Right hindlimb (tissue), 1 donor: ENCODE data around the gene ATXN7L1.
"Not testable (repeated sequence)": the region's sequence is repeated elsewhere in the genome, so short reads cannot be mapped to it uniquely, and the experiment has no call there.

Source experiments
- DNase-seq: peaks from one replicate; pipeline ENCODE4 v3.0.0-alpha.2; 2018

The ATXN7L1 gene

GRCh38 chr7:105857009-105857952 lies 19.1 kb downstream of the ATXN7L1 start:
- DNase-seq = no peak

- peak; percentile 34 for DNase-seq
Observed at GRCh38 chr7:105854498-105854897, 21.9 kb downstream of the ATXN7L1 start.

- DNase-seq = peak; percentile 84
Observed at GRCh38 chr7:105853931-105854419, 22.4 kb downstream of the ATXN7L1 start.

GRCh38 chr7:105851064-105851463 lies 25.3 kb downstream of the ATXN7L1 start:
- DNase-seq = no peak

- no peak for DNase-seq
Observed at GRCh38 chr7:105849122-105849855, 27.1 kb downstream of the ATXN7L1 start.

GRCh38 chr7:105846404-105846803 lies 30.0 kb downstream of the ATXN7L1 start:
- DNase-seq = no peak

- not testable (repeated sequence) for DNase-seq
Observed at GRCh38 chr7:105844681-105845080, 31.7 kb downstream of the ATXN7L1 start.

- DNase-seq = no peak
Observed at GRCh38 chr7:105841866-105842265, 34.5 kb downstream of the ATXN7L1 start.

- DNase-seq = no peak
Observed at GRCh38 chr7:105840981-105841749, 35.2 kb downstream of the ATXN7L1 start.

GRCh38 chr7:105839266-105839665 lies 37.1 kb downstream of the ATXN7L1 start:
- DNase-seq = no peak

- DNase-seq = no peak
Observed at GRCh38 chr7:105838627-105839231, 37.7 kb downstream of the ATXN7L1 start.

- DNase-seq = peak; percentile 48
Observed at GRCh38 chr7:105837765-105838626, 38.4 kb downstream of the ATXN7L1 start.

- no peak for DNase-seq
Observed at GRCh38 chr7:105835441-105835840, 41.0 kb downstream of the ATXN7L1 start.

- DNase-seq = no peak
Observed at GRCh38 chr7:105831824-105832535, 44.4 kb downstream of the ATXN7L1 start.

GRCh38 chr7:105831302-105831620 lies 45.1 kb downstream of the ATXN7L1 start:
- DNase-seq = no peak

- no peak for DNase-seq
Observed at GRCh38 chr7:105830405-105831301, 45.7 kb downstream of the ATXN7L1 start.

GRCh38 chr7:105829681-105830322 lies 46.6 kb downstream of the ATXN7L1 start:
- no peak for DNase-seq

- no peak for DNase-seq
Observed at GRCh38 chr7:105828141-105828540, 48.3 kb downstream of the ATXN7L1 start.

- DNase-seq = no peak
Observed at GRCh38 chr7:105827151-105827875, 49.1 kb downstream of the ATXN7L1 start.
